Gastrocnemius medialis (tissue), 4 donors: ENCODE data around the gene TTC39B. TPM values are rescaled to one million over a fixed set of nuclear protein-coding genes. Genes with fewer than 3 reads are reported as not detected.

Experiments
- ATAC-seq, 2 donors: fragments of 150-250 bp; one replicate each; pipeline ENCODE4 v1.9.1; 2016
- DNase-seq, 2 donors: peaks; one replicate each; pipeline ENCODE4 v3.0.0-alpha.2; 2019
- H3K27ac ChIP-seq, 4 donors: fragments of 200-600 bp; sonication (generic); 1 replicate in 1 of 4; 2 replicates in 3 of 4; pipeline ENCODE4 v1.5.1; 2016 to 2018; ENCODE audit warnings: mild to moderate bottlenecking in 2 of 4, moderate library complexity in 1 of 4
- H3K27me3 ChIP-seq, 3 donors: fragments of 200-600 bp; sonication (generic) in 2 of 3; 1 replicate in 1 of 3; 2 replicates in 2 of 3; pipeline versions ENCODE4 v1.5.1 to v1.6.0; 2016 to 2019; ENCODE audit warnings: mild to moderate bottlenecking in 1 of 3, moderate library complexity in 1 of 3
- H3K36me3 ChIP-seq, 2 donors: fragments of 200-600 bp; sonication (generic) in 1 of 2; one replicate each; pipeline ENCODE4 v1.5.1; 2017 to 2018
- H3K4me1 ChIP-seq, 2 donors: fragments of 200-600 bp; sonication (generic) in 1 of 2; one replicate each; pipeline ENCODE4 v1.5.1; 2016 to 2017; ENCODE audit warnings: mild to moderate bottlenecking in 2 of 2
- H3K4me3 ChIP-seq, 4 donors: fragments of 200-600 bp; sonication (generic) in 3 of 4; 1 replicate in 1 of 4; 2 replicates in 3 of 4; pipeline ENCODE4 v1.5.1; 2016 to 2019; ENCODE audit warnings: mild to moderate bottlenecking in 2 of 4
- H3K9me3 ChIP-seq, 3 donors: fragments of 200-600 bp; sonication (generic) in 2 of 3; 1 replicate in 1 of 3; 2 replicates in 2 of 3; pipeline ENCODE4 v1.5.1; 2016 to 2019
- CTCF ChIP-seq, 5 experiments: fragments of 450-650 bp in 3 of 5; fragments of 200-600 bp in 2 of 5; sonication (generic) in 2 of 5; IDR thresholded peaks in 4 of 5; conservative IDR thresholded peaks in 1 of 5; 1 replicate in 4 of 5; 2 replicates in 1 of 5; pipeline ENCODE4 v1.5.1; 2016 to 2019; ENCODE audit warnings: antibody characterized with exemption in 5 of 5, mild to moderate bottlenecking in 3 of 5, moderate library complexity in 3 of 5
- POLR2A ChIP-seq, 2 donors: fragments of 450-650 bp; IDR thresholded peaks; one replicate each; pipeline ENCODE4 v1.6.1; 2017; ENCODE audit warnings: antibody characterized with exemption in 2 of 2, mild to moderate bottlenecking in 2 of 2, moderate library complexity in 2 of 2
- in situ Hi-C, 4 donors: fragments of 200-750 bp; cut with MboI; loops; one replicate each; pipeline versions ENCODE4 v1.15.0 to v1.8.0; 2017; ENCODE audit warnings: low sequenced_read_pairs in 4 of 4
- intact Hi-C: fragments of 100-400 bp; cut with DNase I; formaldehyde crosslinking; loops from one replicate; pipeline ENCODE4 v1.15.1; 2023; ENCODE audit warnings: low total_unique reads
- total RNA-seq, 4 donors: library from RNA; depleted of rRNA; stranded (reverse); fragments of >200 nt; gene quantifications; one replicate each; pipeline versions ENCODE4 v1.1.0 to v1.2.3, GENCODE V29; 2016

TTC39B gene
- total RNA-seq, 4 donors from 2014 or later = 1.8 to 6.9 (median 3.8) TPM

GRCh38 chr9:15218994-15219393, 88.0 kb downstream of the TTC39B start:
- Histone ChIP-seq H3K36me3 (no peaks in the 10 kb centered on the region), H3K4me1 (no peaks in the 10 kb centered on the region), H3K27me3 (no peaks in the 10 kb centered on the region), H3K4me3 (no peak overlapping the region), H3K9me3 (no peaks in the 10 kb centered on the region), H3K27ac (no peak overlapping the region)
- DNase-seq (no peak), ATAC-seq (no peak)
- in situ Hi-C loops = loop anchor here (10.0 to 25.0 kb wide), 5 partner anchors 107 to 396 kb away; partner anchors contain the start of gene SNAPC3 (in 1 of the 4)
- TF ChIP-seq POLR2A (IDR thresholded peaks at IDR 0.05) = no peak
- TF ChIP-seq CTCF (IDR thresholded peaks at IDR 0.05 in 4 of 5, conservative IDR thresholded peaks at IDR 0.05 in 1 of 5) = no peak
- intact Hi-C loops = loop anchor here (10.0 kb wide), 1 partner anchor 206 kb away; the partner anchor contains the start of gene SNAPC3

GRCh38 chr9:15213249-15213648, 93.8 kb downstream of the TTC39B start:
- Histone ChIP-seq H3K36me3 (no peaks in the 10 kb centered on the region), H3K4me1 (no peaks in the 10 kb centered on the region), H3K27ac (no peak overlapping the region), H3K4me3 (no peak overlapping the region), H3K27me3 (no peaks in the 10 kb centered on the region), H3K9me3 (no peaks in the 10 kb centered on the region)
- in situ Hi-C loops = loop anchor here (10.0 to 25.0 kb wide), 5 partner anchors 101 to 402 kb away; partner anchors contain the start of gene SNAPC3 (in 1 of the 4)
- ATAC-seq = no peak
- intact Hi-C loops = loop anchor here (10.0 kb wide), 1 partner anchor 212 kb away; the partner anchor contains the start of gene SNAPC3
- TF ChIP-seq POLR2A (IDR thresholded peaks at IDR 0.05) (no peak), CTCF (IDR thresholded peaks at IDR 0.05 in 4 of 5, conservative IDR thresholded peaks at IDR 0.05 in 1 of 5) (no peak)
- DNase-seq = no peak

- intact Hi-C loops (loop anchor here (1.0 to 10.0 kb wide), 2 partner anchors 213 to 394 kb away; partner anchors contain the start of gene SNAPC3), in situ Hi-C loops (loop anchor here (10.0 to 25.0 kb wide), 5 partner anchors 100 to 403 kb away; partner anchors contain the start of gene SNAPC3 (in 1 of the 4))
- Histone ChIP-seq H3K9me3 (no peaks in the 10 kb centered on the region), H3K36me3 (no peaks in the 10 kb centered on the region), H3K27ac (no peak overlapping the region), H3K27me3 (no peaks in the 10 kb centered on the region), H3K4me1 (no peaks in the 10 kb centered on the region), H3K4me3 (no peak overlapping the region)
- peak in 1 of 2 donors; percentile 21 for ATAC-seq
- TF ChIP-seq CTCF (IDR thresholded peaks at IDR 0.05 in 4 of 5, conservative IDR thresholded peaks at IDR 0.05 in 1 of 5) (no peak), POLR2A (IDR thresholded peaks at IDR 0.05) (no peak)
- DNase-seq = no peak
These were observed 95.1 kb downstream of the TTC39B start for GRCh38 chr9:15211815-15212495.

GRCh38 chr9:15211160-15211814, 95.7 kb downstream of the TTC39B start:
- no peaks in the 10 kb centered on the region for H3K9me3 ChIP-seq
- no peak for TF ChIP-seq POLR2A (IDR thresholded peaks at IDR 0.05)
- peak; percentile 62 to 90 (median 69) for TF ChIP-seq CTCF (IDR thresholded peaks at IDR 0.05 in 4 of 5, conservative IDR thresholded peaks at IDR 0.05 in 1 of 5)
- intact Hi-C loops (loop anchor here (1.0 to 10.0 kb wide), 2 partner anchors 214 to 395 kb away; partner anchors contain the start of gene SNAPC3), in situ Hi-C loops (loop anchor here (10.0 to 25.0 kb wide), 5 partner anchors 99 to 404 kb away; partner anchors contain the start of gene SNAPC3 (in 1 of the 4))
- no peaks in the 10 kb centered on the region for H3K27me3 ChIP-seq
- H3K27ac ChIP-seq = no peak overlapping the region
- no peak overlapping the region for H3K4me3 ChIP-seq
- ATAC-seq (peak; percentile 62 to 78), DNase-seq (peak; percentile 14 to 34)
- H3K4me1 ChIP-seq = no peaks in the 10 kb centered on the region
- H3K36me3 ChIP-seq = no peaks in the 10 kb centered on the region
